DMS79 treated with DMSO at 0.1 percent for 48 hours (cell line): ENCODE results near the gene ANGPT4.
"Not testable (repeated sequence)": the region's sequence is repeated elsewhere in the genome, so short reads cannot be mapped to it uniquely, and the experiment has no call there.

Experiments
- DNase-seq: peaks from one replicate; lab custom pipeline; 2025; lab: John Stamatoyannopoulos, UW

The ANGPT4 gene

DNA sequence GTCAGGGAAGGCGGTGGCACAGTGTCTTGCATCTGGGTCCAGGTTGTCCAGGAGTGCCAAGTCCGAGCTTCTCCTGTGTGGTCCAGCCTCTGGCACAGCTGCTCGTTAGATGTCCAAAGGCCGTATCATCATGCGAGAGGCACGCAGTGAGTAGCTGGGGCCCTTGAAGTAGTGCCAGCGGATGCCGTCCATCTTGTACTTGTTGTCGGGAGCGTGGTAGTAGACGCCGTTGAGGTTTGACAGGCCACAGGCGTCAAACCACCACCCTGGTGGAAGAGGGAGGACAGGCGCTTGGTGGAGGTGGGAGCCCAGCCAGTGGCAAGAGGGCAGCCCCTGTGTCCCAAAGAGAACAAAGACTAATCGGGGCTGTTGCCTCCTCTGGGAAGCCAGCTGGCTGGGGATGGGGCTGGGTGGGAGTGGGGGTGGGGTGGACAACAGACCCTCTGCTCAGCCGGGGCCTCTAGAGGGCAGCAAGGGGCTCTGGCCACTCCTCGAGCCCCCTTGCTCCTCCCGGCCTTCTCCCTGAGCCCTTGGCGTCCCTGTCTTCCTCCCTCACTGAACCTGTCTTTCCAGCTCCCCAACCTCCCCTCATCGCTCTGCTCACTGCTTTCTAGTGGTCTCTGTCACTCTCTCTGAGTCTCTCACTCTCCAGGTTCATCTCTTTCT, 43.1 kb downstream of the ANGPT4 start:
- no peak for DNase-seq

- no peak for DNase-seq
These were observed 44.2 kb downstream of the ANGPT4 start for GRCh38 chr20:871948-872347.

DNA sequence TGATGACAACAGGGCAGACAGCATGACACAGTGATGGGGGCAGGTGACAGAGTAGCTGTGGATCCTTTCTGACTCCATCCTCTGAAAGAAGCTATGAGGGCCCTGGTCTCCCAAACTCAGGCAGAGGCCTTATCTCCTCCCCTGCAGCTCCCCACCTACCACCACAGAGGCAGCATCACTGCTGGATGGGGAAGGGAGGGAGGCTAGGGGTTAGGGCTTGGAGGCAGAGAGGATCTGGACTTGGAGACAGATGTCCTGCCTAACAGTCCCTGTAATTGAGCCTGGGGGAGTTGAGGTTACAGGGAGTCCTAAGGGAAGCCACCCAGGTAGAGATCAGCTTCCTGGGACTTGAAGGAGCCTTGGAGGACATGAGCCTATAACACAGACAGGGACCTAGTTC, 44.7 kb downstream of the ANGPT4 start:
- no peak for DNase-seq

DNA sequence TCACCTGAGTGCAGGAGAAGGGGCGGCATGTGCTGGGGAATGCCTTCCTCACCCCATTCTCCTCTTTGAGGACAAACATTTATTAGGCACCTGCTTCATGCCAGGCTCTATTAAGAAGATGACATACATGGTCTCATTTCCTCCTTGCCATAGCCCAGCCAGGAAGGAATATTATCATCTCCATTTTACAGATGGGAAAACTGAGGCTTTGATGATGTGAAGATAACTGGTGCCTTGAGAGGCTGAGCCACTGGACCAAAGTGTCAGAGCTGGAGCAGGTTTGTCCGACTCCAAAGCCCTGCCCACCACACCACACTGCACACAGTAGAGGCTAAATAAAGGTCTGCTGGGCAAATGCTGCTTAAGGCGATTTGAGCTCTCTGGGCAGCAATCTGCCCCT, 45.4 kb downstream of the ANGPT4 start:
- no peak for DNase-seq

GRCh38 chr20:869606-870005, 46.5 kb downstream of the ANGPT4 start:
- no peak for DNase-seq

- DNase-seq, result no peak
These were observed 47.9 kb downstream of the ANGPT4 start for GRCh38 chr20:868279-868678.

DNA sequence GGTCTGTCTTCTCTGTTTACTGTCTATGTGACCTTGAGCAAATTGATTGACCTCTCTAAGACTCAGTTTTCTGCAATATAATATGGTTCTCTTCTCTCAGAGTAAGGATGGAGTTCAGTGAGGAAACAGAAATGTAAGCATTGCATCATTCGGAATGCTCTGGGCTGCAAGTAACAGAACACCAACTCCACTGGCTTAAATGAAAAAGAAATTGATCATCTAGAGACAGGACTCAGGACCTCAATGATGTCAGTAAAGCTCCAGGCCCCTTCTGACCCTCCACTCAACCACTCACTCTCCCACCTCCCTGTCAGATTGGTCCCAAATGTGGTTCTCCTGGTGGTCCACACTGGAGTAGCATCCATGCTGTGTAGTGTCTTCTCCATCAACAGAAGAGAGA, 50.7 kb downstream of the ANGPT4 start:
- DNase-seq, result no peak

DNA sequence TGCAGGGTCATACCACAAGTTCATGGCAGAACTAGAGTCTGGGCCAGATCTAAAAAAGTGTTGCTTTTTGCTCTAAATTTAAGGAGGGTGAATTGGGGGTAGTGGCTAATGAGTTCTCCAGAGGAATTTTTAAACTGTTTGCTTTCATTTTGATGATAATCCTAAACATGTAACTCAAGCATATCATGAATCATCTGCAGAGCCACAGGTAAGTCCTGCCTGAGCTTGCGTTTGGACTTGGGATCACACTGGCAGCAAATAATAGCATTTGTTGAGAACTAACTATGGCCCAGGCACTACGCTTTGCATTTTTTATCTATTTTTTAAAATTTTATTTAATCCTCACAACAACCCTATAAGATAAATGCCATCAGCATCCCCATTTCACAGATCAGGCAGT, 55.2 kb downstream of the ANGPT4 start:
- no peak for DNase-seq

DNA sequence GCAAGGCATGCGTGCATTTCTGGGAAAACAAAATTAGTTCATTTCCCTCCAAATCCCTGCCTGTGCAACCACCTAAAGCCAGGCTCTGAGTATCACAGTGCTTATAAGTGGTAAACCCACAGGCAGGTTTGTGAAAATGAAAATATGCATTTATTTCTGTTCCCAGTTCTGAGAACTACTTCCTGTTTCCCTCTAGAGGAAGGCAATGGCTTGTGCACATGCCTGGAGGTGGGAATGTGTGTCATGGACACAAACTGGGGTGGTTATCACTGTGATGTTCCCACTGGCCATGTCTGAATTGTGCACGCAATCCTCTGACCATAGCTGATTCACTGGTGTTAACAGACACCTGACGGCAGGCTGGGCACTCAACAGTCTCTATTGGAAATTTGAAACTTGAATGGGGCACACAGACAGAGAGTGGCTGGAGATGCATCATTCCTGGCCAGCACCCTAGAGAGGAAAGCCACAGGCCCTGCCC, 56.3 kb downstream of the ANGPT4 start:
- no peak for DNase-seq

GRCh38 chr20:858011-858410, 58.1 kb downstream of the ANGPT4 start:
- DNase-seq, result peak; percentile 25

DNA sequence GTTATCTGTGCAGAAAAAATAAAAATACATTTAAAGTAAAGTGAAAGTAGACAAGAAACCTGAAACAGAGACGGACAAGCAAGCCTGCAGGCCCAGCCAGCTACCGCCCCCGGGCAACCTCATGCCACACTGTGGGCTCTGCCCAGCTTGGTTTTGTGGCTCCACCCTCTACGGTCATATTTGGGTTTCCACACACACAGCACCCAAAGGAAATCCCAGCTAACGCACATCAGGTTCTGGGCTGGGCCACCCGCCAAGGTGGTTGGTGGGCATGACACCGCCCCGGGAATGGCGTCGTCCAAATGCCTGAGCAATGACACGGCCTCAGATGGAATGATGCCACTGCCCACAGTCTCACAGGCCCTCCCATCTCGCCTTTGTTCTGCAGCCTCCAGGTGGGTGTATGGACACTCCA, 59.8 kb downstream of the ANGPT4 start:
- no peak for DNase-seq

DNA sequence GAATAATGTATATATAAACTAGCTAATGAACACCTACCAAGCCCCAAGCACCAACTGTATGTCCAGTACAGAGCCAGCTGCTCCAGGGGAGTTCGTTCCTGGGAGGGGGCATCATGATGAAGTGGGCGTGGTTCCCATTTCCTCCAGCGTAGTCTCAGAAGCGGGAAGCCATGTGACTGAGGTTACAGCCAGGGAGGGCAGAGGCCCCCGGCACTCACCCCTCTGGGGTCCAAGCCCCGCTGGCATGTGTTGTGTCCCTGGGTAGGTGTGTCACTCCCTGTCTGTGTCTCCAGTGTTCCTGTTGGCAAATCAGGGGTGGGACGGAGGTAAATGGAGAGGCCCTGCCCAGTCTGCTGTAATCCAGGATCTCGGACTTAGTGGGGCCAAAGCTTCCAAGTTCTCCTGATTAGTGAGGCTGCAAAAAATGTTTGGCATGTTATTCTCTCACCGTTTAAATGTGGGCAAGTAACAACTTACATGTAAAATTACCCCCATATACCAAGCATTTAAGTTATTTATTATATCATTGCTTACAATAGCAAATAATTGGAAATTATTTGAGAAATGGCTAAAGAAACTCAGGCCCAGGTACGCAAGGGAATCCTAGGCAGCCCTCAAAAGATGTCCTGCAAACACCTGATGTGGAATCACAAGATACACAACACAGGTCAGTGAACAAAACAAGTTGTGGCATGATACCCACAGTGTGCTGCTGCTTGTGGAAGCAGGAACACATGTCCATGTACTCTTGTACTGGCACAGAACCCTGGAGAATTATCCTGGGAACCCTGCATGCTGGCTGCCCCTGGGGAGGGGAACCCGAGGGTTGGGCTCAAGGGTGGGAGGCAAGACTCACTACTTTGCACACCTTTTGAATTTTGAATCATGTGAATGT, 60.4 kb downstream of the ANGPT4 start:
- no peak for DNase-seq

DNA sequence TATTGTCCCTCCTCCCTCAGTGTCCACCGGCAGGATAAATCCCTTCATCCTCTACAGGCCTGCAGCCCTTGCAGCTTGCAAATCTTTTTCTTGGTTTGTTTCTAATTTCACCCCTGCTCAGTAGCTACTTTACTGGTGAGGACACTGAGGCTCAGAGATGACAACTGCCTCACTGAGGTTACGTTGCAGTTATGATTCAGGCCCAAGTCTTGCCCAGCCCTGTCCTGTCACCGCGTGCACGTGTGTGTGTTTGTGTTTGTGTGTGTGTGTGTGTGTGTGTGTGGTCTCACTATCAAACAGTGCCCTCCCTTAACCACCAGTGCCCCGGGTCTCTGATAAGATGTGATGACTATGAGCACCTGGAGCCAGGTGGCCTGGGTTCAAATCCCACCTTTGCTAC, 61.5 kb downstream of the ANGPT4 start:
- DNase-seq, result no peak

DNA sequence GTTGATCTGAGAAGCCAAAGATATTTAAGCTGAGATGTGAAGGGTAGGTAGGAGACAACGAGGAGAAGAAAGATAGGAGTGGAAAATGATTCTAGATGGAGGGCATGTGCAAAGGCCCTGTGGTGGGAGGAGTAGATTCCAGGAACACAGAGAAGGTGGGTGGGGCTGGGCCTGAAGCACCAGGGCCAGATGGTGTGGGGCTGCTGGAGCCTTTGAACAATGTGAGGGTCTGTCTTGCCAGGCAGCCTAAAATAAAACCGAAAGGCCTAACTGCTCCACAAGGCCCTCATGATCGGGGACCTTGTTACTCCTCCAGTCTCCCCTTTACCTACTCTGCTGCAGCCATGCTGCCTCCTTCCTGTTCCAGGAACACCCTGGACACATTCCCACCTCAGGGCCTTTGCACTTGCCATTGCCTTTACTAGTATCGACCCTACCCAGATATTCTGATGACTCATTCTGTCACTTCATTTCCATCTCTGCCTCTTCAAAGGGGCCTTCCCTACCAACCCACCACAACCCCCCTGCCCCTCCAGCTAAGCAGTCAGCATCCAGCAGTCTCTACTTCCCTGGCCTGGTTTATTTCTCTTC, 62.6 kb downstream of the ANGPT4 start:
- no peak for DNase-seq

- DNase-seq, result not testable (repeated sequence)
These were observed 67.4 kb downstream of the ANGPT4 start for GRCh38 chr20:848731-849130.

DNA sequence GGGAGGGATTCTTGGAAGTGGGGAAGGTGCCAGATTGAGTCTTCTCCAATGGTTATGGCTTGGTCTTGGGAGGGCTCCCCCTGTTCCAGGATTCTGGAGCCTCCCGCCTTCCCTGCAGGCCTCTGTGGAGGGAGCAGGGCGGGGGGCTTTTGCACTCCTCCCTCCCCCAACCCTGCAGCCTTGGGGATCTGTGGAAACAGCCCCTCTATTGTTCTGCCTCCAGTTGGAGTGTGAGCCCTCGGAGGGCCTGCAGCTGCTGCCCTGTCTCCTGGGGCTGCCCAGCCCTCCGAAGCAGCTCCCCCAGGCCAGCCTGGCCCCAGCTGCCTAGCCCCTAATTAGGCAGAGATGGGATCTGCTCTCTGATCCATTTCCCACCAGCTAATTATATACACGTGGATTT, 67.9 kb downstream of the ANGPT4 start:
- DNase-seq, result no peak

DNA sequence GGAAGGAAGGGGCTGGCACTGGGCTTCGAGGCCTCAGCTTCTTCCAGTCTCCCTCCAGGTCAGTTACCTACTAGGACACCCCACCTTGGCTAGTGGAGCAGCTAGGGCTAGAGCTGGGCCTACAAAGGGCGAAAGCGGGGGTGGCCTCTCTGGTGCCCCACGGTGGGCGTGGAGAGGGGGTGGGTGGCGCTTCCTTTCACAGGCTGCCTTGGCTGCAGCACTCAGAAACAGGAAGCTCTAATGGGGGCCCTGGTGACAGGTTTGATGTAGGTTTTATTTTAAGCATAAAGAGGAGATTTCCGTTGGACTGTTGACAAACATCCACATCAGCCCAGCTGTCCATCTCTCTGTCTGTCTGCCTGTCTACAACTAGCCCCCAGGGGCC, 69.2 kb downstream of the ANGPT4 start:
- no peak for DNase-seq

GRCh38 chr20:845941-846893, 69.9 kb downstream of the ANGPT4 start:
- DNase-seq, result no peak

DNA sequence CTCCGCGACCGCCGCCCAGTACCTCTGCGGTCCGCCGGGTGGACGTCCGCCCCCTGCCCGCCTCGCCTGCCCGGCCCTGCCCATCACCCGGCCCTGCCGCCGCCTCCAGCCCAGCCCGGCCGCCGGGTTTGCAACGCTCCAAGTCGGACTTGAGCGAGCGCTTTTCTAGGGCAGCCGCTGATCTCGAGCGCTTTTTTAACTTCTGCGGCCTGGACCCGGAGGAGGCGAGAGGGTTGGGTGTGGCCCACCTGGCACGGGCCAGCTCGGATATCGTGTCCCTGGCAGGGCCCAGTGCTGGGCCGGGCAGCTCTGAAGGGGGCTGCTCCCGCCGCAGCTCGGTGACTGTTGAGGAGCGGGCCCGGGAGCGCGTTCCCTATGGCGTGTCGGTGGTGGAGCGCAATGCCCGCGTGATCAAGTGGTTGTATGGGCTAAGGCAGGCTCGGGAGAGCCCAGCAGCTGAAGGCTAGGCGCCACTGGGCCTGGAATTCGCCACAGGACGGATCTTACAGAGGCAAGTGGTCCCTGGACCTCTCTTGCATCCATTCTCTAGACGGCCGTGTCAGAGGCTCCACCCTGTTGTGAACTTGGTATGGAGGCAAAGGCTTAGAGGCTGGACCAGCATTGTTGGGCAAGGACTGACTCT, 70.8 kb downstream of the ANGPT4 start:
- no peak for DNase-seq

GRCh38 chr20:844473-845225, 71.5 kb downstream of the ANGPT4 start:
- DNase-seq, result peak; percentile 86

GRCh38 chr20:843912-844311, 72.2 kb downstream of the ANGPT4 start:
- DNase-seq, result no peak
